ENCODE data around the gene DCBLD2.

DCBLD2 gene

GRCh38 chr3:98765721-98766120 is 135.8 kb downstream of the DCBLD2 start:
- DNase-seq, result no peak

DNA sequence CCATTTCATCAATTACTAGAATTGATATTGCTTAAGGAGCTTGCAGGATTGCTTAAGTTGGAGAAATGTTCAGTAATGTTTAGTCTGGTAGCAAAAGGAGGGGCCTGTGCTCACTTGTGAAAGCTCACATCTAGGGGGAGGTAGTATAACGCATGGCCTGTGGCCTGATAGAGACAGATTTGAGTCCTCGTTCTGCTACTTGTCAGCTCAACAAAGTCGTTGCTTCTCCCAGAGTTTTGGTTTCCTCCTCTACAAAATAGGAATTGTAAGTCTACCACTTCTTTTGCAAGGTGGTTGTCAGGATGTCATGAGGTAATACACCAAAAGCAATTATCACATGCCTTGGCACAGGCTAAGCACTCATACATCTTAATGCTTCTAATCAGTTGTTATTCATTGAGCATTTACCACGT is 137.0 kb downstream of the DCBLD2 start:
- DNase-seq, result peak; percentile 16

GRCh38 chr3:98763819-98764418 is 137.6 kb downstream of the DCBLD2 start:
- DNase-seq, result no peak

DNA sequence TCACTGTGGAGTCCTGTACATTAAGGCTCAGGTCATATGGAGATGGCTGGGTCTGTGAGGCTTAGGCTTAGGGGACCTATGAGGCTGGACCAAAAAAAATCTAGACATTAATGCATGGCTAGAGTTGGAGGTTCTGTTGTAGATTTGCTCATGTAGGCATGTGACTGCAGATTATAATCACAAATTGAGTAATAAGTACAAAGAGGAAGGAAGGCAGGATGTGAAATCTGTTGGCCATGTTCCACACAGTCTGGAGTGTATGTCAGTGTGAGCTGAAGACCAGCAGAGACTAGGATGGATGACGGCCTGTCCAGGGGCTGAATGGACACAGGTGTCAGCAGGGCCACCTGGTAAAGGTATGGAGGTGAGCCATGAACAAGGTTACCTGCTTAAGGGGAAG is 138.4 kb downstream of the DCBLD2 start, which contains the start of gene ST3GAL6:
ST3GAL6 (plus strand) TSS at position 265 of the 400 bp plus-strand sequence. CDS start 5,101 bp downstream, outside the sequence.
- DNase-seq, result peak; percentile 78

GRCh38 chr3:98761643-98762229 is 139.8 kb downstream of the DCBLD2 start:
- peak; percentile 75 for DNase-seq

GRCh38 chr3:98759629-98760028 is 141.9 kb downstream of the DCBLD2 start:
- no peak for DNase-seq

- no peak for DNase-seq
These were observed 145.9 kb downstream of the DCBLD2 start for GRCh38 chr3:98755601-98756000.

GRCh38 chr3:98754483-98754882 is 147.0 kb downstream of the DCBLD2 start:
- DNase-seq, result peak; percentile 24

GRCh38 chr3:98750276-98750919 is 151.1 kb downstream of the DCBLD2 start:
- no peak for DNase-seq

DNA sequence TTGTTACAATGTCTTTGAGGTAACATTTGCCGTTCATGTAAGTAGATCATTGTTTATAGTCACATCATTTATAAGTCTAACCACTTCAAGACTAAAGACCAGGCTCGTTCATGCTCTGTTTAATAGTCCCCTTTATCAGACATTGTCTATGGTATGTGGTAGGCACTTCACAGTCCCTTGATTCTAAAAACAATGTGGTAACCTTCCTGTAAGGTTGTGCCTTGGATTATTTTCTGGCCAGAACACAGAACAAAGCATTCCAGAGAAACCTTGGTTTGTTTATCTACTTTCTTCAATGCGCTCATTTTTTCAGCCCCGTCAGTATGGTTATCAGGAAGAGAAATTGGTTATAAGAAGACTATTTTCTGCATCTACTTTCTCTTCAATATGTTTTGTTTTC is 154.6 kb downstream of the DCBLD2 start:
- no peak for DNase-seq

GRCh38 chr3:98746122-98746521 is 155.4 kb downstream of the DCBLD2 start:
- DNase-seq, result no peak
